Calu3 (cell line): ENCODE results near the gene TBPL1. TPM values are rescaled to one million over a fixed set of nuclear protein-coding genes. Genes with fewer than 3 reads are reported as not detected.

Experiments used
- BruUV-seq: library from RNA; stranded (reverse); fragments of 400-500 nt; replicated peaks from 2 replicates; lab custom pipeline; 2021; lab: Mats Ljungman, UMichigan
- CTCF ChIA-PET: fragments of 300-600 bp; sonication (Branson Sonifier 250); formaldehyde crosslinking; loops from one replicate; lab custom pipeline; 2022; ENCODE audit warnings: antibody characterized with exemption; lab: Charles Lee
- DNase-seq: peaks from one replicate; pipeline ENCODE4 v3.0.0; 2022
- H3K27ac Mint-ChIP-seq: one replicate; pipeline ENCODE4 v1.8.0; 2022; ENCODE audit warnings: mixed read lengths; ENCODE audit not compliant: unreplicated experiment
- H3K27me3 Mint-ChIP-seq: one replicate; pipeline ENCODE4 v1.8.0; 2022; ENCODE audit warnings: mixed read lengths; ENCODE audit not compliant: unreplicated experiment
- H3K36me3 Mint-ChIP-seq: one replicate; pipeline ENCODE4 v1.8.0; 2022; ENCODE audit warnings: mild to moderate bottlenecking, moderate library complexity, mixed read lengths; ENCODE audit not compliant: insufficient read depth, unreplicated experiment
- H3K4me1 Mint-ChIP-seq: one replicate; pipeline ENCODE4 v1.8.0; 2022; ENCODE audit warnings: mild to moderate bottlenecking, low read depth, mixed read lengths; ENCODE audit not compliant: unreplicated experiment
- H3K4me3 Mint-ChIP-seq: one replicate; pipeline ENCODE4 v1.8.0; 2022; ENCODE audit warnings: mild to moderate bottlenecking, low read depth, moderate library complexity, mixed read lengths; ENCODE audit not compliant: unreplicated experiment
- H3K9me3 Mint-ChIP-seq: one replicate; pipeline ENCODE4 v1.8.0; 2022; ENCODE audit warnings: low read depth, mixed read lengths; ENCODE audit not compliant: unreplicated experiment
- intact Hi-C: fragments of 100-400 bp; cut with micrococcal nuclease; formaldehyde crosslinking; loops from one replicate; pipeline ENCODE4 v1.10.0; 2022; ENCODE audit not compliant: unreplicated experiment
- total RNA-seq: library from RNA; stranded (reverse); gene quantifications from 2 replicates; pipeline ENCODE4 v1.2.3, GENCODE V29; 2022
- TF ChIP-seq, protein P1 (sequence below): fragments of 200-600 bp; IDR thresholded peaks from one replicate; pipeline ENCODE4 v1.8.0; 2022; ENCODE audit warnings: antibody characterized with exemption; ENCODE audit not compliant: unreplicated experiment

TBPL1 gene
- total RNA-seq, 1 experiment from 2014 or later = 31.5 TPM

DNA sequence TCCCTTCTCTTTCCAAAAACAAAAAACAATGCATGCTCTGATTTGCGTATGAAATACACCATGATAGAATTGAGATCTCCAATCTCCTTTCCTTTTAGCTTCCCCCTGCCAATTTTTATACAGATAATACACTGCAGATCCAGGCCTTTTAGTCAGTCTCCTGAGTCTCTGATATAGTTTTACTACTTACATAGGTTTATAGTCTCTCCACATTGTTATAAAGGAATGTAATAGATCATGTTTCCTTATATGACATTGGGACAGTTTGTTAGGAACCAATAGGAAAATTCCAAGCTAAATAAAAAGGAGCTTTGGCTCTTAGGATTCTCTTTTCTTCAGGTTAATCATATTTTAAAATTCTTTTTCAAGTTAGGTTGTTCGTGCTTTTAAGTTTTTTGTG is 36.5 kb downstream of the TBPL1 start:
- DNase-seq = no peak
- Mint-ChIP-seq H3K9me3 (peaks cover 2% of the 10 kb centered on the region), H3K4me1 (no peaks in the 10 kb centered on the region), H3K36me3 (peaks cover 17% of the 10 kb centered on the region), H3K4me3 (no peak overlapping the region), H3K27me3 (no peaks in the 10 kb centered on the region), H3K27ac (no peak overlapping the region)
- no TSS peak for BruUV-seq
- CTCF ChIA-PET = interaction anchor here (3.6 kb wide), 1 partner anchor 74 kb away, joined by 13 read pairs; no protein-coding TSS in a partner anchor
- TF ChIP-seq, protein P1, sequence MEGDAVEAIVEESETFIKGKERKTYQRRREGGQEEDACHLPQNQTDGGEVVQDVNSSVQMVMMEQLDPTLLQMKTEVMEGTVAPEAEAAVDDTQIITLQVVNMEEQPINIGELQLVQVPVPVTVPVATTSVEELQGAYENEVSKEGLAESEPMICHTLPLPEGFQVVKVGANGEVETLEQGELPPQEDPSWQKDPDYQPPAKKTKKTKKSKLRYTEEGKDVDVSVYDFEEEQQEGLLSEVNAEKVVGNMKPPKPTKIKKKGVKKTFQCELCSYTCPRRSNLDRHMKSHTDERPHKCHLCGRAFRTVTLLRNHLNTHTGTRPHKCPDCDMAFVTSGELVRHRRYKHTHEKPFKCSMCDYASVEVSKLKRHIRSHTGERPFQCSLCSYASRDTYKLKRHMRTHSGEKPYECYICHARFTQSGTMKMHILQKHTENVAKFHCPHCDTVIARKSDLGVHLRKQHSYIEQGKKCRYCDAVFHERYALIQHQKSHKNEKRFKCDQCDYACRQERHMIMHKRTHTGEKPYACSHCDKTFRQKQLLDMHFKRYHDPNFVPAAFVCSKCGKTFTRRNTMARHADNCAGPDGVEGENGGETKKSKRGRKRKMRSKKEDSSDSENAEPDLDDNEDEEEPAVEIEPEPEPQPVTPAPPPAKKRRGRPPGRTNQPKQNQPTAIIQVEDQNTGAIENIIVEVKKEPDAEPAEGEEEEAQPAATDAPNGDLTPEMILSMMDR = no peak
- intact Hi-C loops = no loop called here

- CTCF ChIA-PET = interaction anchor here (1.3 to 3.6 kb wide), 2 partner anchors 11 to 73 kb away, joined by 5 to 13 read pairs; no protein-coding TSS in a partner anchor
- Mint-ChIP-seq H3K4me3 (no peak overlapping the region), H3K9me3 (peaks cover 2% of the 10 kb centered on the region), H3K27ac (no peak overlapping the region), H3K4me1 (no peaks in the 10 kb centered on the region), H3K36me3 (peaks cover 12% of the 10 kb centered on the region), H3K27me3 (no peaks in the 10 kb centered on the region)
- intact Hi-C loops = loop anchor here (2.0 kb wide), 1 partner anchor 44 kb away; no protein-coding TSS in a partner anchor
- no TSS peak for BruUV-seq
- TF ChIP-seq, protein P1 = no peak
- DNase-seq = no peak
Observed at GRCh38 chr6:133990321-133990720, 37.3 kb downstream of the TBPL1 start.

DNA sequence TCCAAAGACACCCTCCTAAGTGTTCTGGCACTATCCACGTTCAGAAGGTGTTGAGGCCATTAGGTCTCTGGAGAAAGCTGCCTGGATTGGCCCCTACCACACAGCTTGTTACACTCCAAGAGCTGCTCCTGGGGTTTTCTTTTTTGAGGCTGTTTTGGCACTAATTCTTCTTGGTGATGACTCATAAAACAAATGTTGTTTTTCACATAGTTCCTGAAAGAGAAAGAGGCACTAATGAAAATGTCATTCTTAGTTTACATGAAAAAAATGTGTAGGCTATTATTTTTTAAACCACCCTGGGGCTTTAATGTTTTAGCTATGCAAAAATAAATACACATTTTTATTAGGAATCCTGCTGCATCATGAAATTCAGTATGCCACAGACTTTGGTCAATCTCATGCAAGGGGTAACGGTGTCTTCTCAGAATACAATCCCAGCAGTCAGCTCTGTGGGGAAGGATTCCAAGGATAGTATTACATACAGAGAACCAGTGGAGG is 38.1 kb downstream of the TBPL1 start:
- no peak overlapping the region for H3K4me3 Mint-ChIP-seq
- no peak overlapping the region for H3K27ac Mint-ChIP-seq
- H3K27me3 Mint-ChIP-seq = no peaks in the 10 kb centered on the region
- peaks cover 4% of the 10 kb centered on the region for H3K36me3 Mint-ChIP-seq
- CTCF ChIA-PET = interaction anchor here (0.7 to 3.6 kb wide), 3 partner anchors 10 to 526 kb away, joined by 3 to 13 read pairs (median 5); no protein-coding TSS in a partner anchor
- H3K4me1 Mint-ChIP-seq = no peaks in the 10 kb centered on the region
- TF ChIP-seq, protein P1 = no peak
- no peak for DNase-seq
- H3K9me3 Mint-ChIP-seq = peaks cover 2% of the 10 kb centered on the region
- intact Hi-C loops = loop anchor here (2.0 kb wide), 1 partner anchor 44 kb away; no protein-coding TSS in a partner anchor
- BruUV-seq = no TSS peak

GRCh38 chr6:133992992-133993680 is 40.1 kb downstream of the TBPL1 start:
- Mint-ChIP-seq H3K4me3 (no peak overlapping the region), H3K27me3 (no peaks in the 10 kb centered on the region), H3K4me1 (peaks cover 13% of the 10 kb centered on the region), H3K9me3 (peaks cover 2% of the 10 kb centered on the region), H3K27ac (no peak overlapping the region), H3K36me3 (no peaks in the 10 kb centered on the region)
- no peak for DNase-seq
- intact Hi-C loops = no loop called here
- TF ChIP-seq, protein P1 = no peak
- CTCF ChIA-PET = no interaction called here
- BruUV-seq = no TSS peak
